Esophagus muscularis mucosa (tissue), 3 donors: ENCODE results near the gene MYO10.

Experiments used
- POLR2A ChIP-seq: fragments of 450-650 bp; IDR thresholded peaks from one replicate; pipeline ENCODE4 v1.6.1; 2017; ENCODE audit warnings: antibody characterized with exemption, moderate library complexity, mild to moderate bottlenecking, low read depth
- POLR2AphosphoS5 ChIP-seq, 2 donors: sonication (generic); formaldehyde crosslinking; IDR thresholded peaks; one replicate each; pipeline ENCODE4 v1.6.1; 2017; ENCODE audit warnings: antibody characterized with exemption in 2 of 2
- TF ChIP-seq, protein P1 (sequence below), 3 experiments: fragments of 200-600 bp in 2 of 3; fragments of 450-650 bp in 1 of 3; sonication (generic) in 2 of 3; IDR thresholded peaks; one replicate each; pipeline ENCODE4 v1.5.1; 2017 to 2019; ENCODE audit warnings: antibody characterized with exemption in 3 of 3, mild to moderate bottlenecking in 2 of 3, moderate library complexity in 1 of 3

- no peak for TF ChIP-seq POLR2A
- TF ChIP-seq, protein P1, sequence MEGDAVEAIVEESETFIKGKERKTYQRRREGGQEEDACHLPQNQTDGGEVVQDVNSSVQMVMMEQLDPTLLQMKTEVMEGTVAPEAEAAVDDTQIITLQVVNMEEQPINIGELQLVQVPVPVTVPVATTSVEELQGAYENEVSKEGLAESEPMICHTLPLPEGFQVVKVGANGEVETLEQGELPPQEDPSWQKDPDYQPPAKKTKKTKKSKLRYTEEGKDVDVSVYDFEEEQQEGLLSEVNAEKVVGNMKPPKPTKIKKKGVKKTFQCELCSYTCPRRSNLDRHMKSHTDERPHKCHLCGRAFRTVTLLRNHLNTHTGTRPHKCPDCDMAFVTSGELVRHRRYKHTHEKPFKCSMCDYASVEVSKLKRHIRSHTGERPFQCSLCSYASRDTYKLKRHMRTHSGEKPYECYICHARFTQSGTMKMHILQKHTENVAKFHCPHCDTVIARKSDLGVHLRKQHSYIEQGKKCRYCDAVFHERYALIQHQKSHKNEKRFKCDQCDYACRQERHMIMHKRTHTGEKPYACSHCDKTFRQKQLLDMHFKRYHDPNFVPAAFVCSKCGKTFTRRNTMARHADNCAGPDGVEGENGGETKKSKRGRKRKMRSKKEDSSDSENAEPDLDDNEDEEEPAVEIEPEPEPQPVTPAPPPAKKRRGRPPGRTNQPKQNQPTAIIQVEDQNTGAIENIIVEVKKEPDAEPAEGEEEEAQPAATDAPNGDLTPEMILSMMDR (IDR thresholded peaks at IDR 0.05), result no peak
- TF ChIP-seq POLR2AphosphoS5 (IDR thresholded peaks at IDR 0.05), result no peak
These were observed 45.6 kb upstream of the MYO10 start for GRCh38 chr5:16981700-16982099.
